DOHH2 (cell line): Measurements from ENCODE around the gene FAM174C.

ENCODE experiments used
- H3F3A ChIP-seq: fragments of 200-600 bp; sonication (generic), shearing (Covaris generic); 2 replicates; pipeline ENCODE4 v1.6.0; 2016; ENCODE audit warnings: antibody characterized with exemption, mild to moderate bottlenecking; ENCODE audit not compliant: control insufficient read depth, insufficient read depth
- H3K27ac ChIP-seq: fragments of 200-600 bp; sonication (generic); 2 replicates; pipeline ENCODE4 v1.5.1; 2014; ENCODE audit warnings: low read depth, mild to moderate bottlenecking, low read length, moderate library complexity
- H3K27me3 ChIP-seq: fragments of 200-600 bp; sonication (generic); 2 replicates; pipeline ENCODE4 v1.6.1; 2014; ENCODE audit warnings: mild to moderate bottlenecking, low read length, mixed read lengths; ENCODE audit not compliant: control insufficient read depth
- H3K36me3 ChIP-seq: fragments of 200-600 bp; sonication (generic); 2 replicates; pipeline ENCODE4 v1.6.1; 2014; ENCODE audit warnings: mild to moderate bottlenecking, low read length, moderate library complexity, mixed read lengths; ENCODE audit not compliant: control insufficient read depth
- H3K4me1 ChIP-seq: fragments of 200-600 bp; sonication (generic); 2 replicates; pipeline ENCODE4 v1.6.1; 2014; ENCODE audit warnings: mild to moderate bottlenecking, low read length, mixed read lengths; ENCODE audit not compliant: control insufficient read depth
- H3K4me2 ChIP-seq: fragments of 200-600 bp; sonication (generic); 2 replicates; pipeline ENCODE4 v1.6.0; 2014; ENCODE audit warnings: mild to moderate bottlenecking, low read length, moderate library complexity
- H3K4me3 ChIP-seq: fragments of 200-600 bp; sonication (generic); 2 replicates; pipeline ENCODE4 v1.5.1; 2014; ENCODE audit warnings: mild to moderate bottlenecking, low read length, mixed read lengths
- H3K79me2 ChIP-seq: fragments of 200-600 bp; sonication (generic); 2 replicates; pipeline ENCODE4 v1.6.1; 2014; ENCODE audit warnings: mild to moderate bottlenecking, low read length, mixed read lengths; ENCODE audit not compliant: control insufficient read depth
- H3K9me2 ChIP-seq: fragments of 200-600 bp; sonication (generic); replicated peaks from 2 replicates; pipeline ENCODE4 v1.6.1; 2014; ENCODE audit warnings: mild to moderate bottlenecking, low read length, mixed read lengths; ENCODE audit not compliant: control insufficient read depth
- H3K9me3 ChIP-seq: fragments of 200-600 bp; sonication (generic); 2 replicates; pipeline ENCODE4 v1.6.1; 2014; ENCODE audit warnings: antibody characterized with exemption, low read length, mixed read lengths; ENCODE audit not compliant: control insufficient read depth, insufficient read depth
- H4K20me1 ChIP-seq: fragments of 200-600 bp; sonication (generic); 2 replicates; pipeline ENCODE4 v1.6.0; 2014; ENCODE audit warnings: low read depth, mild to moderate bottlenecking, antibody characterized with exemption, low read length, moderate library complexity; ENCODE audit not compliant: control insufficient read depth, insufficient read depth
- CTCF ChIP-seq: fragments of 200-600 bp; sonication (generic); IDR thresholded peaks from one replicate; pipeline ENCODE4 v1.5.1; 2014; ENCODE audit warnings: antibody characterized with exemption, mild to moderate bottlenecking, low read depth, low read length; ENCODE audit not compliant: poor library complexity, severe bottlenecking
- EZH2phosphoT487 ChIP-seq: fragments of 200-600 bp; sonication (generic); IDR thresholded peaks from 2 replicates; pipeline ENCODE4 v1.6.1; 2017; ENCODE audit warnings: borderline replicate concordance, mild to moderate bottlenecking, antibody characterized with exemption, low read length, moderate library complexity, mixed read lengths

The FAM174C gene

GRCh38 chr19:1265615-1266128, 9.7 kb upstream of the FAM174C start:
- H3K27me3 ChIP-seq: no peaks in the 10 kb centered on the region; the same call in 1 of the 2 replicates
- no peak for TF ChIP-seq CTCF
- no peak for TF ChIP-seq EZH2phosphoT487
- peak overlapping the region; percentile 95 for H3K4me2 ChIP-seq
- peaks cover 45% of the 10 kb centered on the region for H3F3A ChIP-seq
- peaks cover 78% of the 10 kb centered on the region for H3K4me1 ChIP-seq
- peaks cover 10% of the 10 kb centered on the region for H4K20me1 ChIP-seq
- no peaks in the 10 kb centered on the region for H3K9me3 ChIP-seq
- H3K27ac ChIP-seq: peak overlapping the region; percentile 95
- H3K79me2 ChIP-seq: peaks cover 37% of the 10 kb centered on the region
- H3K36me3 ChIP-seq: peaks cover 25% of the 10 kb centered on the region
- no peaks in the 10 kb centered on the region for H3K9me2 ChIP-seq
- H3K4me3 ChIP-seq: peak overlapping the region; percentile 77

- H3K36me3 ChIP-seq: peaks cover 31% of the 10 kb centered on the region
- no peaks in the 10 kb centered on the region for H3K9me3 ChIP-seq
- peak overlapping the region; percentile 95 for H3K27ac ChIP-seq
- H3K4me1 ChIP-seq: peaks cover 84% of the 10 kb centered on the region
- H3F3A ChIP-seq: peaks cover 52% of the 10 kb centered on the region
- peaks cover 40% of the 10 kb centered on the region for H3K79me2 ChIP-seq
- peaks cover 17% of the 10 kb centered on the region for H4K20me1 ChIP-seq
- no peaks in the 10 kb centered on the region; the same call in 1 of the 2 replicates for H3K27me3 ChIP-seq
- H3K9me2 ChIP-seq: no peaks in the 10 kb centered on the region
- peak overlapping the region; percentile 63 for H3K4me3 ChIP-seq
- H3K4me2 ChIP-seq: peak overlapping the region; percentile 95
- TF ChIP-seq EZH2phosphoT487 (no peak), CTCF (no peak)
Observed at GRCh38 chr19:1266129-1266915, 9.0 kb upstream of the FAM174C start.

GRCh38 chr19:1266916-1267476, 8.3 kb upstream of the FAM174C start:
- Histone ChIP-seq H3K27ac (peak overlapping the region; percentile 95), H3K27me3 (no peaks in the 10 kb centered on the region; the same call in 1 of the 2 replicates), H4K20me1 (peaks cover 19% of the 10 kb centered on the region), H3K36me3 (peaks cover 34% of the 10 kb centered on the region), H3K9me2 (no peaks in the 10 kb centered on the region), H3F3A (peaks cover 59% of the 10 kb centered on the region), H3K9me3 (no peaks in the 10 kb centered on the region), H3K4me1 (peaks cover 89% of the 10 kb centered on the region), H3K4me2 (peak overlapping the region; percentile 95), H3K4me3 (peak overlapping the region; percentile 63), H3K79me2 (peaks cover 40% of the 10 kb centered on the region)
- TF ChIP-seq EZH2phosphoT487 (no peak), CTCF (peak; percentile 98)
